ENCODE data around the gene CCL1. TPM values are rescaled to one million over a fixed set of nuclear protein-coding genes. Genes with fewer than 3 reads are reported as not detected.
A peak's percentile ranks its signal among the peaks of the same experiment; 100 is the strongest.

CCL1 gene
- total RNA-seq (2013), result 0.25 TPM
- polyA plus RNA-seq (not detected), polyA minus RNA-seq (not detected in 2 replicates), total RNA-seq (0 to 2.3 (median 0.15) reads per million in 11 experiments)

GRCh38 chr17:34363183-34363661, at the start of gene CCL1:
Gene CCL1, minus strand, starts transcription at chr17:34363233. Its CDS starts 72 bp downstream, at chr17:34363161.
- peaks cover 24% of the 10 kb centered on the region for H3K4me1 Mint-ChIP-seq
- Histone ChIP-seq H3K27ac (ENCODE audit: low read depth in 1 of 2, low read length in 2 of 2) (no peak within 1 kb of the TSS), H2AFZ (ENCODE audit: insufficient read depth, low read depth, low read length, poor library complexity, severe bottlenecking) (no peak within 1 kb of the TSS), H3K9me3 (replicated peaks in 1 of 2; ENCODE audit: control insufficient read depth in 1 of 2, insufficient read depth in 1 of 2, low read length in 2 of 2) (no peaks in the 10 kb centered on the region), H3K4me3 (replicated peaks in 1 of 3; ENCODE audit: low read depth in 2 of 3, low read length in 3 of 3) (no peak within 1 kb of the TSS), H3K27me3 (ENCODE audit: control insufficient read depth in 2 of 2, insufficient read depth in 2 of 2, low read length in 2 of 2) (no peaks in the 10 kb centered on the region), H3K4me2 (replicated peaks; ENCODE audit: extremely low read depth, low read length, poor library complexity, severe bottlenecking) (no peak within 1 kb of the TSS), H3K36me3 (replicated peaks in 1 of 2; ENCODE audit: control insufficient read depth in 1 of 2, insufficient read depth in 2 of 2, low read length in 2 of 2) (no peaks in the 10 kb centered on the region), H4K20me1 (ENCODE audit: insufficient read depth, low read length) (no peaks in the 10 kb centered on the region), H3K9ac (ENCODE audit: insufficient read depth, low read length, poor library complexity, severe bottlenecking) (no peak within 1 kb of the TSS), H3K4me1 (ENCODE audit: control insufficient read depth in 1 of 2, insufficient read depth in 2 of 2, low read length in 2 of 2) (peaks cover 37 to 49% of the 10 kb centered on the region in 2 donors), H3K79me2 (ENCODE audit: insufficient read depth, low read length) (no peaks in the 10 kb centered on the region)
- H3K4me3 Mint-ChIP-seq, result no peak within 1 kb of the TSS
- peak within 1 kb of the TSS in 4 of 7 donors; percentile 4 to 42 (median 21) for H3K27ac Mint-ChIP-seq
- DNase-seq, result peak in 1 of 3 donors; percentile 35
- 38% methylated on average over 2 of the region's 5 CpGs for WGBS (ENCODE audit: insufficient coverage)
- peaks cover 0 to 2% of the 10 kb centered on the region in 2 donors for H3K36me3 Mint-ChIP-seq
- H3K9me3 Mint-ChIP-seq, result peaks cover 0 to 1% (median 0%) of the 10 kb centered on the region in 7 donors
- intact Hi-C loops (cut with micrococcal nuclease), result loop anchor here in 1 of 2 donors (5.0 to 10.0 kb wide), 2 partner anchors 58 to 106 kb away; partner anchors contain the start of gene CCL2
- H3K27me3 Mint-ChIP-seq (ENCODE audit: low read depth in 3 of 3), result peaks cover 0 to 2% (median 2%) of the 10 kb centered on the region in 3 donors
- no peak for TF ChIP-seq CTCF (IDR thresholded peaks at IDR 0.05)

- no peak overlapping the region for H3K4me2 ChIP-seq (replicated peaks; ENCODE audit: extremely low read depth, low read length, poor library complexity, severe bottlenecking)
- intact Hi-C loops (cut with micrococcal nuclease), result no loop called here
- Mint-ChIP-seq H3K36me3 (no peaks in the 10 kb centered on the region), H3K27ac (no peak overlapping the region), H3K4me1 (peaks cover 17% of the 10 kb centered on the region), H3K4me3 (no peak overlapping the region), H3K27me3 (ENCODE audit: low read depth in 3 of 3) (peaks cover 14 to 27% (median 16%) of the 10 kb centered on the region in 3 donors), H3K9me3 (peaks cover 0 to 8% (median 3%) of the 10 kb centered on the region in 7 donors)
- no CpG with 5 or more reads among the region's 7 CpGs for WGBS (ENCODE audit: insufficient coverage)
- H3K9me3 ChIP-seq (replicated peaks in 1 of 2; ENCODE audit: control insufficient read depth in 1 of 2, insufficient read depth in 1 of 2, low read length in 2 of 2), result no peaks in the 10 kb centered on the region
- H3K4me3 ChIP-seq (replicated peaks in 1 of 3; ENCODE audit: low read depth in 2 of 3, low read length in 3 of 3), result no peak overlapping the region
- DNase-seq, result no peak
- peaks cover 0 to 9% of the 10 kb centered on the region in 2 donors for H3K27me3 ChIP-seq (ENCODE audit: control insufficient read depth in 2 of 2, insufficient read depth in 2 of 2, low read length in 2 of 2)
- H3K36me3 ChIP-seq (replicated peaks in 1 of 2; ENCODE audit: control insufficient read depth in 1 of 2, insufficient read depth in 2 of 2, low read length in 2 of 2), result no peaks in the 10 kb centered on the region
- no peaks in the 10 kb centered on the region for H4K20me1 ChIP-seq (ENCODE audit: insufficient read depth, low read length)
- no peak overlapping the region for H3K9ac ChIP-seq (ENCODE audit: insufficient read depth, low read length, poor library complexity, severe bottlenecking)
- no peak overlapping the region for H2AFZ ChIP-seq (ENCODE audit: insufficient read depth, low read depth, low read length, poor library complexity, severe bottlenecking)
- no peak overlapping the region for H3K27ac ChIP-seq (ENCODE audit: low read depth in 1 of 2, low read length in 2 of 2)
- peaks cover 14 to 16% of the 10 kb centered on the region in 2 donors for H3K4me1 ChIP-seq (ENCODE audit: control insufficient read depth in 1 of 2, insufficient read depth in 2 of 2, low read length in 2 of 2)
- TF ChIP-seq CTCF (IDR thresholded peaks at IDR 0.05), result no peak
- no peaks in the 10 kb centered on the region for H3K79me2 ChIP-seq (ENCODE audit: insufficient read depth, low read length)
Measured at GRCh38 chr17:34412534-34412933, 49.5 kb upstream of the CCL1 start.

Measured in CD14-positive monocyte (primary cell).